Measurements from ENCODE around the gene COIL. TPM values are rescaled to one million over a fixed set of nuclear protein-coding genes. Genes with fewer than 3 reads are reported as not detected.
A peak's percentile ranks its signal among the peaks of the same experiment; 100 is the strongest.

Gene COIL
- total and polyA plus RNA-seq, 2 of the 13 experiments (the other 11 are each of a cell fraction or from before 2014, with no cell fraction given) = 8.1 to 29.4 TPM

GRCh38 chr17:56909742-56910508, 50.9 kb downstream of the COIL start (continued):
- no peak for TF ChIP-seq PBX3 (CRISPR knock-in tag; IDR thresholded peaks at IDR 0.05; ENCODE audit: borderline replicate concordance)
- peak; percentile 52; the same call in 1 of the 2 replicates for TF ChIP-seq PHF8 (CRISPR knock-in tag; IDR thresholded peaks at IDR 0.05)
- TF ChIP-seq ERF (CRISPR knock-in tag; IDR thresholded peaks at IDR 0.05) = no peak; the same call in 1 of the 2 replicates
- TF ChIP-seq JUN (CRISPR knock-in tag; IDR thresholded peaks at IDR 0.05) = no peak
- peak; percentile 84 for TF ChIP-seq ZFX (CRISPR knock-in tag; IDR thresholded peaks at IDR 0.05; ENCODE audit: low read depth)
- TF ChIP-seq CEBPB (IDR thresholded peaks at IDR 0.05; ENCODE audit: borderline replicate concordance, low read depth, low read length) = no peak
- TF ChIP-seq SIN3B (IDR thresholded peaks at IDR 0.05; ENCODE audit: low read length) = no peak
- TF ChIP-seq ZNF335 (CRISPR knock-in tag; IDR thresholded peaks at IDR 0.05) = no peak
- no peak for TF ChIP-seq PCBP2 (optimal IDR thresholded peaks at IDR 0.05; ENCODE audit: low read depth, low read length, poor library complexity, severe bottlenecking)
- no peak for TF ChIP-seq SOX6 (IDR thresholded peaks at IDR 0.05)
- TF ChIP-seq SOX6 (CRISPR knock-in tag; IDR thresholded peaks at IDR 0.05) = peak; percentile 72
- TF ChIP-seq, protein P1, sequence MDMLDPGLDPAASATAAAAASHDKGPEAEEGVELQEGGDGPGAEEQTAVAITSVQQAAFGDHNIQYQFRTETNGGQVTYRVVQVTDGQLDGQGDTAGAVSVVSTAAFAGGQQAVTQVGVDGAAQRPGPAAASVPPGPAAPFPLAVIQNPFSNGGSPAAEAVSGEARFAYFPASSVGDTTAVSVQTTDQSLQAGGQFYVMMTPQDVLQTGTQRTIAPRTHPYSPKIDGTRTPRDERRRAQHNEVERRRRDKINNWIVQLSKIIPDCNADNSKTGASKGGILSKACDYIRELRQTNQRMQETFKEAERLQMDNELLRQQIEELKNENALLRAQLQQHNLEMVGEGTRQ (IDR thresholded peaks at IDR 0.05; ENCODE audit: low read depth, low read length) = no peak
- TF ChIP-seq, protein P1 (CRISPR knock-in tag; IDR thresholded peaks at IDR 0.05; ENCODE audit: borderline replicate concordance) = no peak
- TF ChIP-seq ZNF354B (CRISPR knock-in tag; IDR thresholded peaks at IDR 0.05) = no peak
- no peak for TF ChIP-seq ZKSCAN1 (IDR thresholded peaks at IDR 0.05; ENCODE audit: low read length)
- no peak for TF ChIP-seq PAX8 (CRISPR knock-in tag; IDR thresholded peaks at IDR 0.05; ENCODE audit: borderline replicate concordance)
- no peak for TF ChIP-seq KDM5A (IDR thresholded peaks at IDR 0.05; ENCODE audit: borderline replicate concordance, low read length)
- TF ChIP-seq, protein P2, sequence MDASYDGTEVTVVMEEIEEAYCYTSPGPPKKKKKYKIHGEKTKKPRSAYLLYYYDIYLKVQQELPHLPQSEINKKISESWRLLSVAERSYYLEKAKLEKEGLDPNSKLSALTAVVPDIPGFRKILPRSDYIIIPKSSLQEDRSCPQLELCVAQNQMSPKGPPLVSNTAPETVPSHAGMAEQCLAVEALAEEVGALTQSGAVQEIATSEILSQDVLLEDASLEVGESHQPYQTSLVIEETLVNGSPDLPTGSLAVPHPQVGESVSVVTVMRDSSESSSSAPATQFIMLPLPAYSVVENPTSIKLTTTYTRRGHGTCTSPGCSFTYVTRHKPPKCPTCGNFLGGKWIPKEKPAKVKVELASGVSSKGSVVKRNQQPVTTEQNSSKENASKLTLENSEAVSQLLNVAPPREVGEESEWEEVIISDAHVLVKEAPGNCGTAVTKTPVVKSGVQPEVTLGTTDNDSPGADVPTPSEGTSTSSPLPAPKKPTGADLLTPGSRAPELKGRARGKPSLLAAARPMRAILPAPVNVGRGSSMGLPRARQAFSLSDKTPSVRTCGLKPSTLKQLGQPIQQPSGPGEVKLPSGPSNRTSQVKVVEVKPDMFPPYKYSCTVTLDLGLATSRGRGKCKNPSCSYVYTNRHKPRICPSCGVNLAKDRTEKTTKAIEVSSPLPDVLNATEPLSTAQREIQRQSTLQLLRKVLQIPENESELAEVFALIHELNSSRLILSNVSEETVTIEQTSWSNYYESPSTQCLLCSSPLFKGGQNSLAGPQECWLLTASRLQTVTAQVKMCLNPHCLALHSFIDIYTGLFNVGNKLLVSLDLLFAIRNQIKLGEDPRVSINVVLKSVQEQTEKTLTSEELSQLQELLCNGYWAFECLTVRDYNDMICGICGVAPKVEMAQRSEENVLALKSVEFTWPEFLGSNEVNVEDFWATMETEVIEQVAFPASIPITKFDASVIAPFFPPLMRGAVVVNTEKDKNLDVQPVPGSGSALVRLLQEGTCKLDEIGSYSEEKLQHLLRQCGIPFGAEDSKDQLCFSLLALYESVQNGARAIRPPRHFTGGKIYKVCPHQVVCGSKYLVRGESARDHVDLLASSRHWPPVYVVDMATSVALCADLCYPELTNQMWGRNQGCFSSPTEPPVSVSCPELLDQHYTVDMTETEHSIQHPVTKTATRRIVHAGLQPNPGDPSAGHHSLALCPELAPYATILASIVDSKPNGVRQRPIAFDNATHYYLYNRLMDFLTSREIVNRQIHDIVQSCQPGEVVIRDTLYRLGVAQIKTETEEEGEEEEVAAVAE (CRISPR knock-in tag; IDR thresholded peaks at IDR 0.05; ENCODE audit: borderline replicate concordance) = no peak
- no peak for TF ChIP-seq GFI1 (CRISPR knock-in tag; IDR thresholded peaks at IDR 0.05; ENCODE audit: borderline replicate concordance)
- TF ChIP-seq HNRNPH1 (optimal IDR thresholded peaks at IDR 0.05; ENCODE audit: low read depth, low read length) = no peak
- no peak for TF ChIP-seq ZNF672 (CRISPR knock-in tag; IDR thresholded peaks at IDR 0.05)
- TF ChIP-seq YEATS2 (CRISPR knock-in tag; IDR thresholded peaks at IDR 0.05; ENCODE audit: borderline replicate concordance) = no peak
- no peak for TF ChIP-seq ZNF33A (CRISPR knock-in tag; IDR thresholded peaks at IDR 0.05; ENCODE audit: borderline replicate concordance)
